Effector memory CD8-positive, alpha-beta T cell (primary cell): ENCODE data around the gene ATAD1.
"Not testable (repeated sequence)": the region's sequence is repeated elsewhere in the genome, so short reads cannot be mapped to it uniquely, and the experiment has no call there.

ENCODE experiments used
- ATAC-seq: fragments of 150-1000 bp; cut with Tn5 transposase; replicated peaks from 2 replicates; pipeline ENCODE4 v1.10.0; 2021; ENCODE audit warnings: mild to moderate bottlenecking, moderate library complexity
- DNase-seq, 3 experiments: peaks; one replicate each; pipeline ENCODE4 v3.0.0; 2021
- H3K27ac Mint-ChIP-seq, 2 donors: one replicate each; pipeline ENCODE4 v1.8.0; 2022; ENCODE audit warnings: mild to moderate bottlenecking in 2 of 2, mixed read lengths in 2 of 2, moderate library complexity in 2 of 2
- H3K27me3 Mint-ChIP-seq, 2 donors: one replicate each; pipeline ENCODE4 v1.8.0; 2022; ENCODE audit warnings: mixed read lengths in 2 of 2
- H3K36me3 Mint-ChIP-seq: one replicate; pipeline ENCODE4 v1.8.0; 2022; ENCODE audit warnings: mild to moderate bottlenecking, moderate library complexity, mixed read lengths; ENCODE audit not compliant: insufficient read depth
- H3K4me1 Mint-ChIP-seq, 2 donors: one replicate each; pipeline ENCODE4 v1.8.0; 2022; ENCODE audit warnings: low read depth in 2 of 2, mixed read lengths in 2 of 2
- H3K4me3 Mint-ChIP-seq, 2 donors: one replicate each; pipeline ENCODE4 v1.8.0; 2022; ENCODE audit warnings: mild to moderate bottlenecking in 2 of 2, mixed read lengths in 2 of 2, moderate library complexity in 2 of 2
- H3K9me3 Mint-ChIP-seq, 2 donors: one replicate each; pipeline ENCODE4 v1.8.0; 2022; ENCODE audit warnings: mixed read lengths in 2 of 2

Gene ATAD1

GRCh38 chr10:87860816-87861403, 42.9 kb upstream of the ATAD1 start:
- Mint-ChIP-seq H3K4me1 (peaks cover 27 to 40% of the 10 kb centered on the region in 2 donors), H3K27ac (peak overlapping the region; percentile 89 to 98), H3K4me3 (peak overlapping the region; percentile 95 to 100), H3K36me3 (peaks cover 34% of the 10 kb centered on the region), H3K9me3 (no peaks in the 10 kb centered on the region), H3K27me3 (no peaks in the 10 kb centered on the region)
- no peak for ATAC-seq
- no peak for DNase-seq

GRCh38 chr10:87860156-87860795, 42.2 kb upstream of the ATAD1 start:
- ATAC-seq = no peak
- Mint-ChIP-seq H3K27ac (peak overlapping the region; percentile 33 to 62), H3K4me1 (peaks cover 21 to 35% of the 10 kb centered on the region in 2 donors)

DNA sequence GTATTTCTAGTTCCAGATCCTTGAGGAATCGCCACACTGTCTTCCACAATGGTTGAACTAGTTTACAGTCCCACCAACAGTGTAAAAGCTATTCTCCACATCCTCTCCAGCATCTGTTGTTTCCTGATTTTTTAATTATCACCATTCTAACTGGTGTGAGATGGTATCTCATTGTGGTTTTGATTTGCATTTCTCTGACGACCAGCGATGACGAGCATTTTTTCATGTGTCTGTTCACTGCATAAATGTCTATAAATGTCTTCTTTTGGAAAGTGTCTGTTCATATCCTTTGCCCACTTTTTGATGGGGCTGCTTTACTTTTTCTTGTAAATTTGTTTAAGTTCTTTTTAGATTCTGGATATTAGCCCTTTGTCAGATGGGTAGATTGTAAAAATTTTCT, 37.6 kb upstream of the ATAD1 start:
- H3K4me1 Mint-ChIP-seq, H3K27ac Mint-ChIP-seq, H3K9me3 Mint-ChIP-seq, H3K4me3 Mint-ChIP-seq, H3K27me3 Mint-ChIP-seq, DNase-seq, ATAC-seq, H3K36me3 Mint-ChIP-seq: not testable (repeated sequence)

More at GRCh38 chr10:87860156-87860795, 42.2 kb upstream of the ATAD1 start:
- Mint-ChIP-seq H3K27me3 (no peaks in the 10 kb centered on the region), H3K36me3 (peaks cover 34% of the 10 kb centered on the region), H3K9me3 (no peaks in the 10 kb centered on the region), H3K4me3 (peak overlapping the region in 1 of 2 donors; percentile 36)
- DNase-seq = peak in 2 of 3 experiments; percentile 21 to 23

- H3K4me3 Mint-ChIP-seq, ATAC-seq, H3K27ac Mint-ChIP-seq, DNase-seq, H3K27me3 Mint-ChIP-seq, H3K9me3 Mint-ChIP-seq, H3K4me1 Mint-ChIP-seq, H3K36me3 Mint-ChIP-seq: not testable (repeated sequence)
These were observed 37.2 kb upstream of the ATAD1 start for GRCh38 chr10:87855247-87855646.

GRCh38 chr10:87852089-87852488, 34.1 kb upstream of the ATAD1 start:
- H3K27me3 Mint-ChIP-seq = no peaks in the 10 kb centered on the region
- H3K27ac Mint-ChIP-seq = no peak overlapping the region
- DNase-seq (no peak), ATAC-seq (no peak)
- no peaks in the 10 kb centered on the region for H3K36me3 Mint-ChIP-seq
- no peaks in the 10 kb centered on the region for H3K9me3 Mint-ChIP-seq
- H3K4me1 Mint-ChIP-seq = peaks cover 3 to 4% of the 10 kb centered on the region in 2 donors
- no peak overlapping the region for H3K4me3 Mint-ChIP-seq

DNA sequence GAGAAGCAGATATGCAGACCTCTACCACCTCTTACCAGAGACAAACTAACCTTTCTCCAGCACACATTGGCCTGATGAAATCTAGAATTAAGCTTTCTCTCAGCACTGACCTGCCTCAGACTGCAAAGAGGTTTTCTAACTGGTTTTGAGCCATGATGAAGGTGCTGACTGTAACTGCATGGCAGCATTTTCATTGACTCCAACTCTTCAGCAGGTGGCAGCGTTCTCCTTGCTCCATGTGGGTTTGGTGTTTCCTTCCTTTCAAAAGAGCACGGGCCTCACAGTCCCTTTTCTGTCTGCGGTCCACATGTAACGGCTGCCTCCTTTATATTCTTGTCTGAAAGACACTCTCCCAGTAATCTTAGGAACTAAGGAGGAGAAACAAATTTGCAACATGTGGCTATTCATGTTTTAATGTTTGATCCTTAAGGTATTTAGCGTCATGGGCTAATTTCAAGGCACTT, 32.7 kb upstream of the ATAD1 start:
- H3K9me3 Mint-ChIP-seq = no peaks in the 10 kb centered on the region
- H3K4me3 Mint-ChIP-seq = no peak overlapping the region
- peak; percentile 35 to 39 (median 36) for DNase-seq
- ATAC-seq = peak; percentile 91
- no peaks in the 10 kb centered on the region for H3K27me3 Mint-ChIP-seq
- peaks cover 3 to 4% of the 10 kb centered on the region in 2 donors for H3K4me1 Mint-ChIP-seq
- H3K36me3 Mint-ChIP-seq = peaks cover 3% of the 10 kb centered on the region
- H3K27ac Mint-ChIP-seq = no peak overlapping the region

DNA sequence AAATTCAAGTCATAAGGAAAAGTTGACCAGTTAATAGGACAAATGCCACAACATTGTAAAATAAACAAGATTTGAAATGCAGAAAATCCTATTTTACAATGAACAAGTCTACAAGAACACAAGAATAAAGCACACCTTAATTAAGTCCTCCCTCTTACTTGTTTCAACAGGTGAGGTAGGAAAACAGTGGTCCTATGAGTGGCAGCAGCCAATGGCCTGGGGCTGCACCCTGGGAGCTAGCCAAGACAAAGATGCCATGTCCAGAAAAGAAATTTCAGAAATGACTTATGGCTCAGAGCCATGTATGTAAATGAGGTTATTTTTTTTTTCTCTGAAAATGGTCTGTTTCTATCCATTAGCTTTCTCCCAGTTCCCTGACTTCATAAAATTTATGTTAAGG, 31.0 kb upstream of the ATAD1 start:
- DNase-seq = no peak
- H3K4me3 Mint-ChIP-seq = no peak overlapping the region
- no peak for ATAC-seq
- no peaks in the 10 kb centered on the region for H3K27me3 Mint-ChIP-seq
- peaks cover 3% of the 10 kb centered on the region for H3K36me3 Mint-ChIP-seq
- H3K4me1 Mint-ChIP-seq = peaks cover 1 to 4% of the 10 kb centered on the region in 2 donors
- H3K27ac Mint-ChIP-seq = no peak overlapping the region
- H3K9me3 Mint-ChIP-seq = no peaks in the 10 kb centered on the region

- H3K27me3 Mint-ChIP-seq = no peaks in the 10 kb centered on the region
These were observed 29.5 kb upstream of the ATAD1 start for GRCh38 chr10:87847550-87847949.

GRCh38 chr10:87846711-87847110, 28.7 kb upstream of the ATAD1 start:
- not testable (repeated sequence) for H3K27me3 Mint-ChIP-seq, H3K4me3 Mint-ChIP-seq, H3K27ac Mint-ChIP-seq, ATAC-seq, H3K36me3 Mint-ChIP-seq, H3K4me1 Mint-ChIP-seq, DNase-seq, H3K9me3 Mint-ChIP-seq

More at GRCh38 chr10:87847550-87847949, 29.5 kb upstream of the ATAD1 start:
- no peak for DNase-seq
- Mint-ChIP-seq H3K4me3 (no peak overlapping the region), H3K27ac (no peak overlapping the region), H3K4me1 (peaks cover 1 to 4% of the 10 kb centered on the region in 2 donors), H3K9me3 (no peaks in the 10 kb centered on the region), H3K36me3 (peaks cover 3% of the 10 kb centered on the region)
- ATAC-seq = no peak

DNA sequence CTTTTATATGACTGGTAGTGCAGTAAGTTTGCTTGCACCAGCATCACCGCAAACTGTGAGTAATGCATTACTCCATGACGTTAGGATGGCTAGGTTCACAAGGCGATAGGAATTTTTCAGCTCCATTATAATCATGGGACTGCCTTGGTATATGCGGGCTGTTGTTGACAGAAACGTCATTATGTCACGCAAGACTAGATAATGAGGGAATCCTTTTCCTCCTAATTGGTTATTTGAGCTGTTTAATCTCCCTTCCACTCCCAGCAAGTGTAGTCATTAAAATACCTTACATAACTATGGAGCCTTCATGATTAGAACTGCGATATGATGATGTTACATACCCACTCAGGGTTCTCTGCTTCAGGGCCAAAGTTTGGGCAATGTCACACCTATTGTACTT, 28.0 kb upstream of the ATAD1 start:
- DNase-seq (no peak), ATAC-seq (no peak)
- H3K36me3 Mint-ChIP-seq = peaks cover 3% of the 10 kb centered on the region
- no peaks in the 10 kb centered on the region for H3K27me3 Mint-ChIP-seq
- H3K4me3 Mint-ChIP-seq = no peak overlapping the region
- no peaks in the 10 kb centered on the region for H3K9me3 Mint-ChIP-seq
- no peak overlapping the region for H3K27ac Mint-ChIP-seq
- peaks cover 0 to 8% of the 10 kb centered on the region in 2 donors for H3K4me1 Mint-ChIP-seq

DNA sequence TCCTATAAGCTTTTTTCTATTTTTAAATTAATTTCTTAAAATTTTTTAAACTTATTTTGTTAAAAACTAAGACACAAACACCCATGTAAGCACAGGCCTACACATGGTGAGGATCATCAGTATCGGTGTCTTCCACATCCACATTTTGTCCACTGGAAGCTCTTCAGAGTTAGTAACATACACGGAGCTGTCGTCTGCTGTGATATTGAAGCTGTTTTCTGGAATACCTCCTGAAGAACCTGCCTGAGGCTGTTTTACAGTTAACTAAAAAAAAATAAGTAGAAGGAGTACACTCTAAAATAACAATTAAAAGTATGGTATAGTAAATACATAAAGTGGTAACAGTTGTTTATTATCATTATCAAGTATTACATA, 27.6 kb upstream of the ATAD1 start:
- no peaks in the 10 kb centered on the region for H3K9me3 Mint-ChIP-seq
- no peak overlapping the region for H3K27ac Mint-ChIP-seq
- ATAC-seq (no peak), DNase-seq (no peak)
- H3K27me3 Mint-ChIP-seq = no peaks in the 10 kb centered on the region
- peaks cover 3% of the 10 kb centered on the region for H3K36me3 Mint-ChIP-seq
- H3K4me3 Mint-ChIP-seq = no peak overlapping the region
- H3K4me1 Mint-ChIP-seq = peaks cover 0 to 4% of the 10 kb centered on the region in 2 donors

DNA sequence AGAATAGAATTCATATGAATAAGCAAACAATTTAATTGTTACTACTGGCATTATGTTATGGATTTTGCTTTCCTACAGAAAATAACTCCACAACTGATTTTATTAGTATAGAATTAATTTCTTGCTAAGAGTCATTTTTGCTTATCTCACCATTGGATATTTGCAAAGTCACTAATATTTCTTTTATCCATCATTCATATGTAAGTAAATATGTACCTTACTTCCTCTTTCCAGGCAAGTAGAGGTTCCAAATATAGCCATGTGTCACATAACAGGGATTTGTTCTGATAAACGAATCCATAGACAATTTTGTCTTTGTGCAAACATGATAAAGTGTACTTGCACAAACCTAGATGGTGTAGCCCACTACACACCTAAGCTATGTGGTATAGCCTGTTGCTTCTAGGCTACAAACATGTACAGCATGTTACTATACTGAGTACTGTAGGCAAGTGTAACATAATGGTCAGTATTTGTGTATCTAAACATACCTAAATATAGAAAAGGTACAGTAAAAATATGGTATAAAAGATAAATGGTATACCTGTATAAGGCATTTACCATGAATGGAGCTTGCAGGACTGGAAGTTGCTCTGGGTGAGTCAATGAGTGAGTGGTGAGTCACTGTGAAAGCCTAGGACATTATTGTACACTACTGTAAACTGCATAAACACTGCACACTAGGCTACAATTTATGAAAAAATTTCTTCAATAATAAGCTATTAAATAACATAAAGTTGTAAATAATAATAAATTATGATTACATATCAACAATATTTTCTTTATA, 27.0 kb upstream of the ATAD1 start:
- Mint-ChIP-seq H3K27me3 (no peaks in the 10 kb centered on the region), H3K4me1 (peaks cover 0 to 4% of the 10 kb centered on the region in 2 donors), H3K9me3 (no peaks in the 10 kb centered on the region), H3K36me3 (peaks cover 3% of the 10 kb centered on the region), H3K4me3 (no peak overlapping the region), H3K27ac (no peak overlapping the region)
- DNase-seq (no peak), ATAC-seq (no peak)

GRCh38 chr10:87843714-87844113, 25.7 kb upstream of the ATAD1 start:
- peaks cover 0 to 4% of the 10 kb centered on the region in 2 donors for H3K4me1 Mint-ChIP-seq
- no peaks in the 10 kb centered on the region for H3K9me3 Mint-ChIP-seq
- no peaks in the 10 kb centered on the region for H3K27me3 Mint-ChIP-seq
- no peak for ATAC-seq
- H3K36me3 Mint-ChIP-seq = peaks cover 3% of the 10 kb centered on the region
- DNase-seq = no peak
- no peak overlapping the region for H3K27ac Mint-ChIP-seq
- H3K4me3 Mint-ChIP-seq = no peak overlapping the region
